GM12864 (cell line): Measurements from ENCODE around the gene TNKS1BP1.

ENCODE experiments used
- DNase-seq: peaks from one replicate; pipeline ENCODE4 v3.0.0-alpha.2; 2011; ENCODE audit warnings: low read depth
- H3K4me3 ChIP-seq: 2 replicates; pipeline ENCODE4 v1.5.1; 2011; ENCODE audit warnings: mild to moderate bottlenecking, low read depth, low read length, control low read depth
- TF ChIP-seq, protein P1 (sequence below): IDR thresholded peaks from 2 replicates; pipeline ENCODE4 v1.5.1; 2011; ENCODE audit warnings: low read depth, mild to moderate bottlenecking, moderate library complexity, low read length, control low read depth, inconsistent platforms; ENCODE audit errors: missing control alignments

TNKS1BP1 gene

DNA sequence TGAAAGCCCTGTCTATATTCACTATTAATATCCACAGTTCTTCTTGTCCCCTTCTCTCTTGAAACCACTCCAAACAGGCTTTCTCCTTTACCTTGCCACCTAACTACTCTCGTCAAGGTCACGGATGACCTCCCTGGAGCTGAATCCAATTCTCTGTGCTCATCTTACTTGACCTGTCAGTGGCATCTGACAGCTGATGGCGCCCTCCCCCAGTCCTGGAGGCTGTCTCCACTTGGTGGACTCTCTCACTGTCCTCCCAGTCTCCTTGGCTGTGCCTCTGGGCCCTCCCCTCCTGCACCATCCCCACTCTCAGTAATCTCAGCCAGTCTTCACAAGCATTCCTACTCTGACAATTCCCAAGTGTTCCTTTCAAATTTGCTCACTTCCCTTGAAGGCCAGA, 8.7 kb downstream of the TNKS1BP1 start:
- TF ChIP-seq, protein P1, sequence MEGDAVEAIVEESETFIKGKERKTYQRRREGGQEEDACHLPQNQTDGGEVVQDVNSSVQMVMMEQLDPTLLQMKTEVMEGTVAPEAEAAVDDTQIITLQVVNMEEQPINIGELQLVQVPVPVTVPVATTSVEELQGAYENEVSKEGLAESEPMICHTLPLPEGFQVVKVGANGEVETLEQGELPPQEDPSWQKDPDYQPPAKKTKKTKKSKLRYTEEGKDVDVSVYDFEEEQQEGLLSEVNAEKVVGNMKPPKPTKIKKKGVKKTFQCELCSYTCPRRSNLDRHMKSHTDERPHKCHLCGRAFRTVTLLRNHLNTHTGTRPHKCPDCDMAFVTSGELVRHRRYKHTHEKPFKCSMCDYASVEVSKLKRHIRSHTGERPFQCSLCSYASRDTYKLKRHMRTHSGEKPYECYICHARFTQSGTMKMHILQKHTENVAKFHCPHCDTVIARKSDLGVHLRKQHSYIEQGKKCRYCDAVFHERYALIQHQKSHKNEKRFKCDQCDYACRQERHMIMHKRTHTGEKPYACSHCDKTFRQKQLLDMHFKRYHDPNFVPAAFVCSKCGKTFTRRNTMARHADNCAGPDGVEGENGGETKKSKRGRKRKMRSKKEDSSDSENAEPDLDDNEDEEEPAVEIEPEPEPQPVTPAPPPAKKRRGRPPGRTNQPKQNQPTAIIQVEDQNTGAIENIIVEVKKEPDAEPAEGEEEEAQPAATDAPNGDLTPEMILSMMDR, result no peak
- H3K4me3 ChIP-seq, result no peak overlapping the region

DNA sequence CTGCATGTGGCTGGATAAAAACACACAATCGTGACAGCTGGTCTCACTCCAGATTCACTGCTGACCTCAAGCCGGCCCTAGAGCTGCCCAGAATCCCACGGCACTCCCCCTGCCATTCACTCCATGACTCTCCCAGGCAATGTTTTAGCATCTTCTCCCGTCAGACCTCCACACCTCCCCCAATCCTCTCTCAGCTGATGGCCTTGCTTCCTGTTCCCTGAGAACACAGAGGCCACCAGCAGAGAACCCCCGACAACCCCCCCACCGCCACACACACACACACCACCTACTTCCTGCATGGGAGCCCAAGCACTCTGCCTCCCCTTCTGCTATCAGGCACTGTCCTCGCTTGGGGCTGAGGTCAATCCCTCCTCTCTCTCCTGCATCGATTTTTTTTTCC, 9.3 kb downstream of the TNKS1BP1 start:
- DNase-seq, result no peak
- no peak overlapping the region for H3K4me3 ChIP-seq
- TF ChIP-seq, protein P1, result no peak

More for the DNA sequence above, 8.7 kb downstream of the TNKS1BP1 start:
- no peak for DNase-seq

DNA sequence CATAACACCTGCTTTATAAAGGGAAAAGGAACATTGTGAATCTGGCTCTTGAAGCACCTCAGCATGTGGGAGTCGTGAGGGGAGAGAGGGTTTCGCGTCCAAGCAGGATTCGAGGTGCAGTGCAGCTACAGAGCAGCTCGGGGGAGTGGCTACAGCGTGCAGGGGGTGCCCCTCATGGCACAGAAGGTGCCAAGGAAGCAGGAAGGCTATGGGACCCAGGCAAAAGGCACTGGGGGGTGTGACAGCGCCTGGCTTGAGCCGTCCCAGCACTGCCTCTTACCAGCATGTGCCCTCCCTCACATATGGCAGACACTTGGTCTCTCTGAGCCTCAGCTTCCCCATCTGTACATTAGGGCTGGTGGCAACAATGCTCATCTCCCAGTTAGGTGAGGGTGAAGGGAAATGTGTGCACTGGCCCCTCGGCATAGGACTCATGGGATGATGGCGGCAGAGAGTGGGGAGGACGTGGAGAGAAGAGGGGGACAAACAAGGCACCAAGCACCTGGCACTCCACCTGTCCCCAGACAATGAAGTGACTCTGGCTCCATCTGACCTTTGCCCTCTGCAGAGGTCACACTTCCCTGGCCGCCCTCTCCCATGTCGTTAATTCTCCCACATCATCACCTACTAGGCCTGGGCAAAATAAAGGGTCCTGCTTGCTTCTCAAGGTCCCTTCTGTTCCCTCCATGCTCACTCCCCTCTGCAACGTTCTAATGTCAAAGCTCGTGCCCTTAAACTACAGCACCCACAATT, 10.4 kb downstream of the TNKS1BP1 start:
- TF ChIP-seq, protein P1, result no peak
- no peak for DNase-seq
- no peak overlapping the region for H3K4me3 ChIP-seq

DNA sequence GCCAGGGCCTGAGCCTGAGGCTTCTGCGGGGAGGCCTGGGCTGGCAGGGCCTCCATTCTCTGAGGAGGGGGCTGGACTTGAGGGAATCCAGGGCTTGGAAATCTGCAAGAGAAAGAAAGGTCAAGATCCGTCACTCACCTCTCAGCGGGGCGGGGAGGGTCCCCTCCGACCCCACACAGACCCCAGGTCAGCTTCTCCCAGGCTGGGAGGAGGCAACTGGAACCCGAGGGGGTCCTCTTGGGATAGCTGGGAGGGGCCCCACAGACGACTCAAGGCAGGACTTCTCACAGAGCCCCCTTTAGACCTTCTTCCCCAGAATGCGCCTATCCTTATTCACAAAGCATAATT, 11.0 kb downstream of the TNKS1BP1 start:
- no peak for DNase-seq
- H3K4me3 ChIP-seq, result no peak overlapping the region
- TF ChIP-seq, protein P1, result no peak

DNA sequence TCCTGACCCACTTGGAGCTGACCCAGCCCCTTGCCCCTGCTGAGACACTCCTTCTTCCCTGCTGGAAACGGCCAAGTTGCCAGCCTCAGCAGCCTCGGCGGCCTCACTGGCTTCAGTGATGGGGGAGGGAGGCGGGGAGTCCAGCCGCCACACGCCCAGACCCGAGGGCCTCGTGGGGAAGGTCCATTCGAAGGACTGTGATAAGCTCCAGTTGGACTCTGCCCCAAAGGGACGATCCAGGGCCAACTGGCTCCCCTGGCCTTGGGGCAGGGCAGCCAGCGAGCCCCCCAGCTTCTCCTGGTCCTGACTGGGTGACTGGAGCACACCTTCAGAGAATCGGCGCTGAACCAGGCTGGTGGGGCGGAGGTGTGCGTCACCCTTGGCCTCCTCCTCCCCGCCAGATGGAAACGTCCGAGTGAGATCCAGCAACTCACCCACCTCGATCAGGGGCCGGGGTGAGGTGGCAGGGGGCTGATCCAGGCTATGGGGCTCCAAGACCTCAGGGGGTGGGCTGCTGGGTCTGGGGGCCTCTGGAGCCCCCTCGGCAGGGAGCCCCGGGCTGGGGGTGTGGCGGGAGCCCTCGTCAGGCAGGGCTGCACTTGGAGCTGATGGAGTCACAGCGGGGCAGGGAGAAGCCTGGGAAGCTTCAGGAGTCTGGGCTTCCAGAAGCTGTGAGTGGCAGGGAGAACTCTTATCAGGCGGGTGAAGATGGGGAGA, 11.5 kb downstream of the TNKS1BP1 start:
- no peak for DNase-seq
- no peak overlapping the region for H3K4me3 ChIP-seq
- TF ChIP-seq, protein P1, result no peak

DNA sequence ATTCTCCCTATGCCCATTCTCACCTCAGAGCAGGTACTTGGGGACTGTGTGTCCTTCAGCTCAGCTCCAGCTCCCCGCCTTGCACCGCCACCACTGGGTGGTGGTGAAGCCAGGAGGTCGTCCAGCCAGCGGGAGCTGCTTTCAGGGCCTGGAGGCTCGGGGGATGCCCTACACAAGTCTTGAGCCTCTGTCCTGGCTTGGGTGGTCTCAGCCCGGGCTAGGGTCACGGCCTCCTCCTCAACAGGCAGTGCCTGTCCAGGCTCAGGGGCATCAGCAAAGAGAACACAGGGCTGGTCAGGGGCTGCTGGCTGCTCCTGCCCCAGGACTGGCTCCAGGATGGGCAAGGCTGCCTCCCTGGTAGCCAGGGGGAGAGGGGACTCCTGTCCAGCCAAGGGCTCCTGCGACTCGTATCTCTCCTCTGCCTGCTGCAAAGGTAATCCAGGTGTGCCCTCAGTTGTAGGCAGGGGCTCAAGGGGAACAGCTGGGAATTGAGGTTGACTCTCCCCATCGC, 12.2 kb downstream of the TNKS1BP1 start:
- no peak for DNase-seq
- no peak overlapping the region for H3K4me3 ChIP-seq

More for the DNA sequence above, 12.2 kb downstream of the TNKS1BP1 start:
- TF ChIP-seq, protein P1, result no peak
